Neural progenitor cell (in vitro differentiated cells): Measurements from ENCODE around the gene ANKRD28.

Experiments
- CTCF ChIP-seq: fragments of 200-600 bp; sonication (generic); IDR thresholded peaks from 2 replicates; pipeline ENCODE4 v1.5.1; 2017; ENCODE audit warnings: antibody characterized with exemption, mild to moderate bottlenecking
- EZH2 ChIP-seq: fragments of 200-600 bp; sonication (generic); IDR thresholded peaks from 2 replicates; pipeline ENCODE4 v1.6.1; 2017; ENCODE audit warnings: antibody characterized with exemption, mild to moderate bottlenecking, moderate library complexity
- EZH2phosphoT487 ChIP-seq: fragments of 200-600 bp; sonication (generic); IDR thresholded peaks from 2 replicates; pipeline ENCODE4 v1.6.1; 2017; ENCODE audit warnings: antibody characterized with exemption

- no peak for TF ChIP-seq EZH2
- TF ChIP-seq CTCF = no peak
- TF ChIP-seq EZH2phosphoT487 = no peak
These were observed 94.4 kb downstream of the ANKRD28 start for GRCh38 chr3:15703346-15703745.
